Measurements from ENCODE around the gene OR10H4.

DNA sequence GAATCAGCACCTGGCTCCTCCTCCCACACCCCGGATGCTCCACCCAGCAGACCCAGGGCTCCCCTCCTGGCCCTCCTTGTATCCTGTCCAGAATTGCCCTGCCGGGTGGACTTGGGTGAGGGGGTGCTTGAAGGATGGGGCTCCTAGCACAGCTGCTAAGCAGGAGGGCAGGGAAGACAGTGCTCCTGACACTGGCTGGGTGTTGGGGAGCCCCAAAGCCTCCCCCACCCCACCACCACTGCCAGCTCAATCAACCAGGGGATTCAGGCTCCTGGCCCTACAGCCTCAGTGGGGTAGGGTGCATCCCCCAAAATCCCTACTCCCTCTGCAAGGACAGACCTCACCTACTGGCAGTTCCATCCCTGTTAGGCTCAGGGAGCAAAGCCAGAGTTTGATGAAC, 11.9 kb upstream of the OR10H4 start:
- TF ChIP-seq CTCF (IDR thresholded peaks at IDR 0.05): no peak
- no peak for TF ChIP-seq POLR2AphosphoS5 (IDR thresholded peaks at IDR 0.05)
- no peak for TF ChIP-seq POLR2A (IDR thresholded peaks at IDR 0.05)
